Measurements from ENCODE around the gene RARRES1. TPM values are rescaled to one million over a fixed set of nuclear protein-coding genes. Genes with fewer than 3 reads are reported as not detected.

The RARRES1 gene, protein sequence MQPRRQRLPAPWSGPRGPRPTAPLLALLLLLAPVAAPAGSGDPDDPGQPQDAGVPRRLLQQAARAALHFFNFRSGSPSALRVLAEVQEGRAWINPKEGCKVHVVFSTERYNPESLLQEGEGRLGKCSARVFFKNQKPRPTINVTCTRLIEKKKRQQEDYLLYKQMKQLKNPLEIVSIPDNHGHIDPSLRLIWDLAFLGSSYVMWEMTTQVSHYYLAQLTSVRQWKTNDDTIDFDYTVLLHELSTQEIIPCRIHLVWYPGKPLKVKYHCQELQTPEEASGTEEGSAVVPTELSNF
- total RNA-seq: 1.7 and 3.4 TPM in 2 replicates

- DNase-seq (ENCODE audit: low read depth in 2 of 2): peak in 1 of 2 donors; percentile 68
Observed at GRCh38 chr3:158731938-158732855, at the start of gene RARRES1. TSS of gene RARRES1 (minus strand) at chr3:158732457. CDS start at chr3:158732415, 42 bp downstream.

- DNase-seq (ENCODE audit: low read depth in 2 of 2): no peak
Observed at GRCh38 chr3:158781849-158782248, 49.6 kb upstream of the RARRES1 start.

- no peak for DNase-seq (ENCODE audit: low read depth in 2 of 2)
Observed at GRCh38 chr3:158781191-158781590, 48.9 kb upstream of the RARRES1 start.

- no peak for DNase-seq (ENCODE audit: low read depth in 2 of 2)
Observed at GRCh38 chr3:158780766-158781165, 48.5 kb upstream of the RARRES1 start.

- DNase-seq (ENCODE audit: low read depth in 2 of 2): no peak
Observed at GRCh38 chr3:158777161-158777873, 45.1 kb upstream of the RARRES1 start.

DNA sequence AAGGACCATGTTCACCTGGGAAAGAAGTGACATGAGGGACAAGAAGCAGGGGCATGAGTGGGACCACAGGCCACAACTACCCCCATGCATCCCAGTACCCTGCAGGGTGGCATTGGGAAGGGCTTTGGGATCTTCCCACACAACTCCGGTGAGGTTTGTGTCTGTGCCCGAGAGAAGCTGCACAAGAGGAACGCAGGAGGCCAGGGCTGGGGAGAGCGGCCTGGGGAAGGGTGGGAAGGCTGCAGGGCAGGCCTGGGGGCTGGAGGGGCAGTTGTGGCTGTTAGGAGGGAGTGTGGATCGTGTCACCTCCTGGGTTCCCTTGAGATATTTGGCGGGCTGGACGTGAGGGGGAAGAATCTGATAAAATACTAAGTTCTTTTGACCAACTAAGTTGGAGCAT is 44.3 kb upstream of the RARRES1 start:
- DNase-seq (ENCODE audit: low read depth in 2 of 2): no peak

GRCh38 chr3:158775426-158776410 is 43.5 kb upstream of the RARRES1 start:
- DNase-seq (ENCODE audit: low read depth in 2 of 2): no peak

DNA sequence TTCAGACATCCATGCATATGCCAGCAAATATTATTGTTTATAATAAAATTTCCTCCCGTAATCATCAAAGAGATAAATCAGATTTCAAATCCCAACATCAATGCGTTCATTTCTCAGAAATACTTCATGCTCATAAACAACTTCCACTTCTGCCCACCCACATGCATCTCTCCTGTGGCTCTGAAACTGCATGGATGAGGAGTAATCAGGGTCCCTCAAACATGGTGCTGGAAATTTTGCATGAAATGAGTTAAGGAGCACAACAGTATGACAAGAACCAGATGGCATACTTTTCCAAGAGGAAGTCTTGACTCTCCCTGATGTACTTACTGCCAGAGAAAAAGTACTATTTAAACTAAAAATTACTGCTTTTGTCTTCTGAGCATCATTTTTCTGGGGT is 42.7 kb upstream of the RARRES1 start:
- DNase-seq (ENCODE audit: low read depth in 2 of 2): no peak

GRCh38 chr3:158773845-158774830 is 41.9 kb upstream of the RARRES1 start:
- no peak for DNase-seq (ENCODE audit: low read depth in 2 of 2)

GRCh38 chr3:158773166-158773565 is 40.9 kb upstream of the RARRES1 start:
- no peak for DNase-seq (ENCODE audit: low read depth in 2 of 2)

- no peak for DNase-seq (ENCODE audit: low read depth in 2 of 2)
Observed at GRCh38 chr3:158771982-158772381, 39.7 kb upstream of the RARRES1 start.

DNA sequence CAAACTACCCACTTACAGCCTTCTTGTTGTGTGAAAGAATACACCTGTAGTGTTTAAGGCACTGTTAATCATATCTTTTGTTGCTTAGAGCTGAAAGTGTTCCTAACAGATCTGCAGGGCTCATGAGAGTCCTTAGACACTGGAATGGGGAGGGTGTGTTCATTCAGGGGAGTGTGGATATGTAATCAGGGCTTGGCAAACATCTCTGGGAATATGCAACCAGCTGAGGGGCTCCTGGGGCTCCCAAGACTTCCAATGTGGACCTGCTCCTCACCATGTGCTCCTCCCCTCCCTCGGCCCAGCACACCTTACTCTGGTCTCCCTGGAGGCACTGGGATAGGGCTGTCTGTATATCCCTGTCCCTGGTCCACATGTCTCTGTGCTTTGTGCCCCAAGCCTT is 39.3 kb upstream of the RARRES1 start:
- DNase-seq (ENCODE audit: low read depth in 2 of 2): no peak

- no peak for DNase-seq (ENCODE audit: low read depth in 2 of 2)
Observed at GRCh38 chr3:158770741-158771350, 38.6 kb upstream of the RARRES1 start.

DNA sequence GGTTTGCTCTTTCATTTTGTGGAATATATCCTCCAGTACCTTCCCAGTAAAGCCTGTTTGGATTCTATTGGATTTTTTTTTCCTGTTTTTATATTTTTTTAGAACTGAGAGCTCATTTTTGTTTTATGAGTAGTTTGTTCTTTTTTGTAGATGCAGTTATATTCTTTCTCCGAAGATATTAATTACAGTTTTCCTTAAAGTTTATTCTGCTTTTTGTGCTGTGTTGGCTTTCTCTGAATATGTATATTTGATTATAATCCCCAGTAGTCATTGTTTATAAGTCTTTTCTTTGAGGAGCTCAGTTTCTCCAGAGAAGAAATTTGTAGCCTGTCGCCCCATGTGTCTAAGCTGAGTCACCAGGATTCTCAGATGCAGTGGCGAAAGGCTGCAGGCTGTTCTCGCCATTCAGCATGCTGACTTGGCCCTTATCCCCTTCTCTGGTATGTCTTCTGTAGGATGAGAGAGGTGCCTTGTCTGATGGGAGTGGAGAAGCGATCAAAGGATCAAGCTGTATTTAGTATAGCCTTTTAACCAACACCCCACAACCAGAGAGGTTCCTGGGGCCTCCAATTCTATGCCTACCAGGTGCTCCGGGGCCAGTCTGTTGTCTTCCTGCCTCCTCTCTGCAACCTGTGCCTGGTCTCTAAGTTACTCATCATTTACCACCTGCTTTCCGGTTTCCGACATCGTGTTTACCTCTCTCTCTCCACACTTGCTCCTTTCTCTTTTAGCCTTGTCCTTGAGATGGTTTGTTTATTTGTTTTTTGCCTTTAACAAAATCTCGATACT is 37.9 kb upstream of the RARRES1 start:
- peak in 1 of 2 donors; percentile 12 for DNase-seq (ENCODE audit: low read depth in 2 of 2)

GRCh38 chr3:158769549-158769948 is 37.3 kb upstream of the RARRES1 start:
- DNase-seq (ENCODE audit: low read depth in 2 of 2): no peak

- peak in 1 of 2 donors; percentile 80 for DNase-seq (ENCODE audit: low read depth in 2 of 2)
Observed at GRCh38 chr3:158768881-158769543, 36.8 kb upstream of the RARRES1 start.

- DNase-seq (ENCODE audit: low read depth in 2 of 2): peak in 1 of 2 donors; percentile 68
Observed at GRCh38 chr3:158768361-158768787, 36.1 kb upstream of the RARRES1 start.

DNA sequence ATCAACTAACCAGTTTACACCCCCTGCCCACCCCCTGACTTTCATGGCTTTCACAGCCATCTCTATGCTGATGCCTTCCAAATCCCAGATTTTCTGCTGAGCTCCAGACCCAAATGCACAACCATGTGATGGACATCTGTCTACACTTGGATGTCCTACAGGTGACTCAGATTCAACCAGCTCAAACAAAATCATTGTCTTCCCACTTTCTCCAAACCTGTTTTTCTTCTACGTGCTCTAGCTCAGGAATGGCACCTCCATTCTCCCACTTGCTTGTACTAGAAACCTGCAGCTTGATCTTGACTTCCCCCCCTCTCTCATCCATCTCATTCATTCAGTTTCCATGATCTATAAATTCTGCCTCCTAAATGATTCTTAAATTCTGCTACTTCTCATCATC is 34.1 kb upstream of the RARRES1 start:
- DNase-seq (ENCODE audit: low read depth in 2 of 2): no peak

Data from dermis microvascular lymphatic vessel endothelial cell (primary cell).